ENCODE data around the gene BRD1.

BRD1 gene

GRCh38 chr22:49724893-49725489, 102.7 kb downstream of the BRD1 start:
- peaks cover 41 to 56% of the 10 kb centered on the region in 2 experiments for H3K27me3 ChIP-seq (ENCODE audit: control insufficient read depth in 1 of 2, insufficient read depth in 1 of 2, low read length in 2 of 2)

DNA sequence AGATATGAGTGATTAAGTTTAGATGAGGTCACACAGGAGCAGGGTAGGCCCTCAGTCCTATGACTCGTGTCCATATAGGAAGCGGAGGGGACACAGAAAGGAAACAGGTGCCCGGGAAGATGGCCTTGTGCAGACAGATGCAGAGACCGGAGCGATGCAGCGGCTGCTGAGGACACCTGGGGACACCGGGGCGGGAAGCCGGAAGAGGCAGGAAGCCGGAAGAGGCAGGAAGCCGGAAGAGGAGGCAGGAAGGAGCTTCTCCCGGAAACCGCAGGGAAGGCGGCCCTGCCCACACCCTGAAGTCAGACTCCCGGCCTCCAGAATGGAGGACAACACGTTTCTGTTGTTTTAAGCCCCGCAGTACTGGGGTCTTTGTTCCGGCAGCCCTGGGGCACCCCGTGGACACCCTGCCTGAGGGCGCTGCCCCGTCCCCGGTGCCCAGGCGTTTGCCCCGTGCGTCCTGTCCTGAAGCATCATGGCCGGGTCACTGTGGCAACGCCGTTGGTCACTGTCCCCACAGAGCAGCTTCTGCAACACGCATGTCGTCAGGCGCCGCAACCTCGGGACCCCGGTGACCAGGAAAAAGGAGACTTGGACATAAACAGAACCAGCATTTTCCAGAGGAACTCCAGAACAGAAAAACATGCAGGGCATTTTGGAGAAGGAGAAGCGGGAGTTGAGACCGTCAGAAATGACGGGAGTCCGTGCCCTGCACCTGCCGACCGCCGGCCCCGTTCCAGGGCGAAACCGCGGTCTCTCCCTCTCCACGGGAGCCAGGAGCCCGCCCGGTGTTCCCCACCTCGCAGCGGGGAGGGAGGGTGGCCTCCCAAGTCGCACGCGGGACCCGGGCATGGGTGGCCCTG, 103.4 kb downstream of the BRD1 start:
- H3K4ac ChIP-seq (ENCODE audit: low read depth in 1 of 2, low read length in 2 of 2) = no peak overlapping the region
- no peak overlapping the region for H2AK5ac ChIP-seq (ENCODE audit: low read length, severe bottlenecking)
- no peak overlapping the region for H2BK5ac ChIP-seq (ENCODE audit: low read depth, low read length, poor library complexity, severe bottlenecking)
- H3K9ac ChIP-seq (ENCODE audit: low read length) = no peak overlapping the region
- H4K91ac ChIP-seq (ENCODE audit: low read length) = no peak overlapping the region
- no peak overlapping the region for H3K27ac ChIP-seq (ENCODE audit: low read length, poor library complexity, severe bottlenecking)
- no peak overlapping the region for H3K23ac ChIP-seq (ENCODE audit: low read length in 2 of 2)
- H3K79me1 ChIP-seq (replicated peaks; ENCODE audit: low read length, poor library complexity, severe bottlenecking) = no peaks in the 10 kb centered on the region
- WGBS = 54% methylated on average over 49 of the region's 54 CpGs
- no peak for DNase-seq
- H2BK120ac ChIP-seq (ENCODE audit: low read depth, low read length) = no peak overlapping the region
- H2AFZ ChIP-seq (ENCODE audit: low read depth, low read length) = no peak overlapping the region
- H2BK12ac ChIP-seq (ENCODE audit: low read length in 2 of 2) = no peak overlapping the region
- no peaks in the 10 kb centered on the region for H3K36me3 ChIP-seq (ENCODE audit: control insufficient read depth in 1 of 2, insufficient read depth in 2 of 2, low read depth in 1 of 2, low read length in 2 of 2)
- H3K9me3 ChIP-seq (ENCODE audit: control insufficient read depth, low read length) = no peaks in the 10 kb centered on the region
- no peak overlapping the region for H3K14ac ChIP-seq (ENCODE audit: low read length in 2 of 2)
- peaks cover 3% of the 10 kb centered on the region for H3K4me1 ChIP-seq (ENCODE audit: control insufficient read depth, insufficient read depth, low read depth, low read length)
- H2BK15ac ChIP-seq (ENCODE audit: low read depth, poor library complexity, severe bottlenecking) = peak overlapping the region; percentile 26
- no peak overlapping the region for H3K4me3 ChIP-seq (ENCODE audit: insufficient read depth in 1 of 2, low read depth in 1 of 2, low read length in 2 of 2)
- peaks cover 41 to 56% of the 10 kb centered on the region in 2 experiments for H3K27me3 ChIP-seq (ENCODE audit: control insufficient read depth in 1 of 2, insufficient read depth in 1 of 2, low read length in 2 of 2)
- peak overlapping the region; percentile 24 for H3K4me2 ChIP-seq (ENCODE audit: low read length, poor library complexity, severe bottlenecking)
- no peak overlapping the region for H4K8ac ChIP-seq (ENCODE audit: low read length)
- H3K18ac ChIP-seq (ENCODE audit: low read depth in 1 of 2, low read length in 2 of 2) = no peak overlapping the region

More at GRCh38 chr22:49724893-49725489, 102.7 kb downstream of the BRD1 start:
- no peak overlapping the region for H3K18ac ChIP-seq (ENCODE audit: low read depth in 1 of 2, low read length in 2 of 2)
- no peak overlapping the region for H3K27ac ChIP-seq (ENCODE audit: low read length, poor library complexity, severe bottlenecking)
- H3K4ac ChIP-seq (ENCODE audit: low read depth in 1 of 2, low read length in 2 of 2) = no peak overlapping the region
- no peaks in the 10 kb centered on the region for H3K79me1 ChIP-seq (replicated peaks; ENCODE audit: low read length, poor library complexity, severe bottlenecking)
- H3K4me3 ChIP-seq (ENCODE audit: insufficient read depth in 1 of 2, low read depth in 1 of 2, low read length in 2 of 2) = no peak overlapping the region
- no peak overlapping the region for H2BK12ac ChIP-seq (ENCODE audit: low read length in 2 of 2)
- no peaks in the 10 kb centered on the region for H3K9me3 ChIP-seq (ENCODE audit: control insufficient read depth, low read length)
- H2BK15ac ChIP-seq (ENCODE audit: low read depth, poor library complexity, severe bottlenecking) = peak overlapping the region; percentile 26
- H3K14ac ChIP-seq (ENCODE audit: low read length in 2 of 2) = no peak overlapping the region
- peak overlapping the region; percentile 24 for H3K4me2 ChIP-seq (ENCODE audit: low read length, poor library complexity, severe bottlenecking)
- DNase-seq = peak; percentile 29
- no peak overlapping the region for H3K9ac ChIP-seq (ENCODE audit: low read length)
- H2BK120ac ChIP-seq (ENCODE audit: low read depth, low read length) = no peak overlapping the region
- no peak overlapping the region for H2BK5ac ChIP-seq (ENCODE audit: low read depth, low read length, poor library complexity, severe bottlenecking)
- H2AFZ ChIP-seq (ENCODE audit: low read depth, low read length) = no peak overlapping the region
- H2AK5ac ChIP-seq (ENCODE audit: low read length, severe bottlenecking) = no peak overlapping the region
- no peaks in the 10 kb centered on the region for H3K36me3 ChIP-seq (ENCODE audit: control insufficient read depth in 1 of 2, insufficient read depth in 2 of 2, low read depth in 1 of 2, low read length in 2 of 2)
- no peak overlapping the region for H4K8ac ChIP-seq (ENCODE audit: low read length)
- H3K4me1 ChIP-seq (ENCODE audit: control insufficient read depth, insufficient read depth, low read depth, low read length) = peaks cover 3% of the 10 kb centered on the region
- no peak overlapping the region for H3K23ac ChIP-seq (ENCODE audit: low read length in 2 of 2)
- H4K91ac ChIP-seq (ENCODE audit: low read length) = no peak overlapping the region
- 23% methylated on average over 31 of the region's 41 CpGs for WGBS

- Histone ChIP-seq H2BK5ac (ENCODE audit: low read depth, low read length, poor library complexity, severe bottlenecking) (no peak overlapping the region), H4K8ac (ENCODE audit: low read length) (no peak overlapping the region), H2AFZ (ENCODE audit: low read depth, low read length) (no peak overlapping the region), H3K27ac (ENCODE audit: low read length, poor library complexity, severe bottlenecking) (no peak overlapping the region), H2BK15ac (ENCODE audit: low read depth, poor library complexity, severe bottlenecking) (no peak overlapping the region), H2BK12ac (ENCODE audit: low read length in 2 of 2) (no peak overlapping the region), H2BK120ac (ENCODE audit: low read depth, low read length) (no peak overlapping the region), H3K27me3 (ENCODE audit: control insufficient read depth in 1 of 2, insufficient read depth in 1 of 2, low read length in 2 of 2) (peaks cover 41 to 53% of the 10 kb centered on the region in 2 experiments), H3K36me3 (ENCODE audit: control insufficient read depth in 1 of 2, insufficient read depth in 2 of 2, low read depth in 1 of 2, low read length in 2 of 2) (no peaks in the 10 kb centered on the region), H4K91ac (ENCODE audit: low read length) (no peak overlapping the region), H3K4me3 (ENCODE audit: insufficient read depth in 1 of 2, low read depth in 1 of 2, low read length in 2 of 2) (no peak overlapping the region), H3K14ac (ENCODE audit: low read length in 2 of 2) (no peak overlapping the region), H3K4me1 (ENCODE audit: control insufficient read depth, insufficient read depth, low read depth, low read length) (peaks cover 3% of the 10 kb centered on the region), H3K9ac (ENCODE audit: low read length) (no peak overlapping the region), H3K4me2 (ENCODE audit: low read length, poor library complexity, severe bottlenecking) (no peak overlapping the region), H3K79me1 (replicated peaks; ENCODE audit: low read length, poor library complexity, severe bottlenecking) (no peaks in the 10 kb centered on the region), H3K9me3 (ENCODE audit: control insufficient read depth, low read length) (no peaks in the 10 kb centered on the region), H3K23ac (ENCODE audit: low read length in 2 of 2) (no peak overlapping the region), H2AK5ac (ENCODE audit: low read length, severe bottlenecking) (no peak overlapping the region), H3K18ac (ENCODE audit: low read depth in 1 of 2, low read length in 2 of 2) (no peak overlapping the region), H3K4ac (ENCODE audit: low read depth in 1 of 2, low read length in 2 of 2) (no peak overlapping the region)
- no peak for DNase-seq
- 94% methylated on average over 12 of the region's 14 CpGs for WGBS
Measured at GRCh38 chr22:49723478-49724029, 104.1 kb downstream of the BRD1 start.

Measured in mesenchymal stem cell (in vitro differentiated cells and primary cell).